MM.1S (cell line): ENCODE measurements around the gene SOBP.

Source experiments
- DNase-seq: peaks from one replicate; pipeline ENCODE4 v3.0.0-alpha.2; 2015
- H2AFZ ChIP-seq: fragments of 300-600 bp; sonication (generic); 2 replicates; pipeline ENCODE4 v1.6.0; 2016; ENCODE audit warnings: antibody characterized with exemption, low read length
- H3F3A ChIP-seq: fragments of 300-600 bp; sonication (generic); 2 replicates; pipeline ENCODE4 v1.6.1; 2016; ENCODE audit warnings: mild to moderate bottlenecking, antibody characterized with exemption, low read length, moderate library complexity, mixed read lengths; ENCODE audit not compliant: insufficient read depth
- H3K27ac ChIP-seq: fragments of 300-600 bp; sonication (generic); 2 replicates; pipeline ENCODE4 v1.5.1; 2016; ENCODE audit warnings: mild to moderate bottlenecking, low read length
- H3K27me3 ChIP-seq: fragments of 300-600 bp; sonication (generic); replicated peaks from 2 replicates; pipeline ENCODE4 v1.6.0; 2016; ENCODE audit warnings: low read length; ENCODE audit not compliant: insufficient read depth
- H3K36me3 ChIP-seq: fragments of 300-600 bp; sonication (generic); replicated peaks from 2 replicates; pipeline ENCODE4 v1.6.1; 2016; ENCODE audit warnings: mild to moderate bottlenecking, low read length, mixed read lengths; ENCODE audit not compliant: insufficient read depth
- H3K4me1 ChIP-seq: fragments of 300-600 bp; sonication (generic); 2 replicates; pipeline ENCODE4 v1.6.1; 2016; ENCODE audit warnings: low read length, mixed read lengths
- H3K4me2 ChIP-seq: fragments of 300-600 bp; sonication (generic); 2 replicates; pipeline ENCODE4 v1.6.0; 2016; ENCODE audit warnings: low read depth, low read length
- H3K4me3 ChIP-seq: fragments of 300-600 bp; sonication (generic); 2 replicates; pipeline ENCODE4 v1.5.1; 2016; ENCODE audit warnings: low read length, mixed read lengths
- H3K79me2 ChIP-seq: fragments of 300-600 bp; sonication (generic); 2 replicates; pipeline ENCODE4 v1.6.1; 2016; ENCODE audit warnings: mixed run types, low read length, mixed read lengths
- H3K9ac ChIP-seq: fragments of 300-600 bp; sonication (generic); 2 replicates; pipeline ENCODE4 v1.6.1; 2016; ENCODE audit warnings: low read length, mixed read lengths
- H3K9me2 ChIP-seq: fragments of 300-600 bp; sonication (generic); replicated peaks from 2 replicates; pipeline ENCODE4 v1.6.1; 2016; ENCODE audit warnings: mild to moderate bottlenecking, low read length, mixed read lengths; ENCODE audit not compliant: insufficient read depth
- H3K9me3 ChIP-seq: fragments of 300-600 bp; sonication (generic); replicated peaks from 2 replicates; pipeline ENCODE4 v1.6.1; 2016; ENCODE audit warnings: mild to moderate bottlenecking, low read length, mixed read lengths; ENCODE audit not compliant: insufficient read depth
- H4K20me1 ChIP-seq: fragments of 300-600 bp; sonication (generic); 2 replicates; pipeline ENCODE4 v1.6.1; 2016; ENCODE audit warnings: mild to moderate bottlenecking, low read length, moderate library complexity, mixed read lengths; ENCODE audit not compliant: insufficient read depth
- EZH2 ChIP-seq: fragments of 300-600 bp; sonication (generic); optimal IDR thresholded peaks from 2 replicates; pipeline ENCODE3; 2017; ENCODE audit warnings: low read depth, mild to moderate bottlenecking, antibody characterized with exemption, low read length, mixed read lengths
- EZH2phosphoT487 ChIP-seq: fragments of 300-600 bp; sonication (generic); IDR thresholded peaks from 2 replicates; pipeline ENCODE4 v1.6.1; 2018; ENCODE audit warnings: antibody characterized with exemption, low read length
- TF ChIP-seq, protein P1 (sequence below): fragments of 300-600 bp; sonication (generic); IDR thresholded peaks from 2 replicates; pipeline ENCODE4 v1.5.1; 2016; ENCODE audit warnings: antibody characterized with exemption, low read length, mixed read lengths

SOBP gene

DNA sequence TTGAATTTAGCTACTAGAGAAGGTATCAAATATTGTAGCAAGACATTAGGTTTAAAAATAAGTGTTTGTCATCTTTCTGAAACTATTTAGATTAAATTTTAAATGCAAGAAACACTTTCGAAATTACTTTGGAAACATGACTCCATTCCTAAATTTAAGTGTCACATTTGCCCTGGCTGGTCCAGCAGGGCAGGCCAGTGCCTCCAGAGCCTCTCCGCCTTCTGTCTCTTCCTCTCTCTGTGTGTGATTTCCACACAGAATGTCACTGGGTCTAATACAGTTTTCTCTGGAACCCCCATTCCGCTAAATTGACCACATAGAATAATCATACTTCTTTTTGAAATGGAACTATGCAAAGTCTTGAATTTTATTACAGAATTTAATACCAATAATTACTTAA, 111.5 kb downstream of the SOBP start:
- Histone ChIP-seq H3F3A (no peaks in the 10 kb centered on the region), H2AFZ (no peak overlapping the region), H3K4me3 (no peak overlapping the region), H3K27ac (no peak overlapping the region), H3K4me2 (no peak overlapping the region), H3K9me2 (no peaks in the 10 kb centered on the region), H3K4me1 (no peaks in the 10 kb centered on the region), H3K79me2 (no peaks in the 10 kb centered on the region), H3K27me3 (no peaks in the 10 kb centered on the region), H3K36me3 (no peaks in the 10 kb centered on the region), H4K20me1 (no peaks in the 10 kb centered on the region), H3K9ac (no peak overlapping the region), H3K9me3 (no peaks in the 10 kb centered on the region)
- no peak for DNase-seq
- no peak for TF ChIP-seq EZH2
- TF ChIP-seq, protein P1, sequence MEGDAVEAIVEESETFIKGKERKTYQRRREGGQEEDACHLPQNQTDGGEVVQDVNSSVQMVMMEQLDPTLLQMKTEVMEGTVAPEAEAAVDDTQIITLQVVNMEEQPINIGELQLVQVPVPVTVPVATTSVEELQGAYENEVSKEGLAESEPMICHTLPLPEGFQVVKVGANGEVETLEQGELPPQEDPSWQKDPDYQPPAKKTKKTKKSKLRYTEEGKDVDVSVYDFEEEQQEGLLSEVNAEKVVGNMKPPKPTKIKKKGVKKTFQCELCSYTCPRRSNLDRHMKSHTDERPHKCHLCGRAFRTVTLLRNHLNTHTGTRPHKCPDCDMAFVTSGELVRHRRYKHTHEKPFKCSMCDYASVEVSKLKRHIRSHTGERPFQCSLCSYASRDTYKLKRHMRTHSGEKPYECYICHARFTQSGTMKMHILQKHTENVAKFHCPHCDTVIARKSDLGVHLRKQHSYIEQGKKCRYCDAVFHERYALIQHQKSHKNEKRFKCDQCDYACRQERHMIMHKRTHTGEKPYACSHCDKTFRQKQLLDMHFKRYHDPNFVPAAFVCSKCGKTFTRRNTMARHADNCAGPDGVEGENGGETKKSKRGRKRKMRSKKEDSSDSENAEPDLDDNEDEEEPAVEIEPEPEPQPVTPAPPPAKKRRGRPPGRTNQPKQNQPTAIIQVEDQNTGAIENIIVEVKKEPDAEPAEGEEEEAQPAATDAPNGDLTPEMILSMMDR = no peak
- no peak for TF ChIP-seq EZH2phosphoT487

DNA sequence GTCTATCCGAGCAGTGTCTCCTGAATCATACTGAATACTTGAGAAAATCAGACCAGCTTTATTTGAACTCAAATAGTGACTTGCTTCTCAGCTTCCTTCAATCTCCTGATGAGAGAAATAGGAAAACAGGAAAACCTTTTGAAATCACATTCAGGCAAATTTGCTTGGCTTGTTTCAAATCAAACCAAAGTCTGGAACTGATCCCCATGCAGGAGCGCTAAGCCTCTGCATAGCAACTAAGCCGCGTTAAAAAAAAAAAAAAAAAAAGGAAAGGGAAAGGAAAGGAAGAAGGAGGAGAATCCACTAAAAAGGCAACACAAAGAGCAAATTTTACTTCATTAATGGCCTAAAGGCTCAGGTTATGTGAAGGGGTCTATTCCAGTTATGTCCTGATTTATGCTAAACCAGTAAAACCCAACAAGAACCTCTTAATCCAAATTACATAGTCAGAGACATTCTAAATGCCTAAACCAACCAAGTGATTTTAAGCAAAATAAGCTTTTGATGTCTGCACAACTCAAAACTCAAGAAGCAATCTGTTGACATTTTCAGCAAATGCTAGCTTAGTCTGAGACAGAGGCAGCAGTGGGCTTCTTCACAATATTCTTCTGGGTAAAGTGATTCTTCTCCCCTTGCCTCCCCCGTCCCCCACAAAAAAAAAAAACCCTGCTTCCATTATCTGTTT, 112.5 kb downstream of the SOBP start:
- Histone ChIP-seq H3K9me2 (no peaks in the 10 kb centered on the region), H3K4me2 (no peak overlapping the region), H3K4me1 (no peaks in the 10 kb centered on the region), H3K27ac (no peak overlapping the region), H3F3A (no peaks in the 10 kb centered on the region), H3K79me2 (no peaks in the 10 kb centered on the region), H3K9ac (no peak overlapping the region), H4K20me1 (no peaks in the 10 kb centered on the region), H3K4me3 (no peak overlapping the region), H3K36me3 (no peaks in the 10 kb centered on the region), H2AFZ (no peak overlapping the region), H3K9me3 (no peaks in the 10 kb centered on the region), H3K27me3 (no peaks in the 10 kb centered on the region)
- TF ChIP-seq EZH2phosphoT487 (no peak), EZH2 (no peak)
- TF ChIP-seq, protein P1 = no peak
- DNase-seq = no peak

DNA sequence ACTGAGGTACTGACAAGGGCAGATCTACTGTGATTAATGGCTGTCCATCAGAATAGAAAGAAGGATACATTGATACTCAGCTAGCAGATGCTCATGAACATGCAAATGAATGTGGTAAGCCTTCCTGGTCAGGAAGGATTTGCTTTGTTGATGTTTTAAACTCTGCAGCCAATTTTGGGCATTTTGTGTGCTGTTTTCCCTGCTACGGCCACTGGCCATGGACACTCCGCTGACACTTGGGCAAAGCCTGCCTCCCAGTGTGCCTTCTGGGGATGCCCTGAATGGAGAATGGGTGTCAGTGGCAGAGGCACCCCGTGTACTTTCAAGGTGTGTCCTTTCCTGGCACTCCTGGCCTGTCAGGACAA, 113.1 kb downstream of the SOBP start:
- no peak for DNase-seq
- Histone ChIP-seq H3K4me3 (no peak overlapping the region), H3K9me2 (no peaks in the 10 kb centered on the region), H3K27me3 (no peaks in the 10 kb centered on the region), H3K9ac (no peak overlapping the region), H4K20me1 (no peaks in the 10 kb centered on the region), H3K4me1 (no peaks in the 10 kb centered on the region), H2AFZ (no peak overlapping the region), H3F3A (no peaks in the 10 kb centered on the region), H3K27ac (no peak overlapping the region), H3K4me2 (no peak overlapping the region), H3K36me3 (no peaks in the 10 kb centered on the region), H3K9me3 (no peaks in the 10 kb centered on the region), H3K79me2 (no peaks in the 10 kb centered on the region)
- TF ChIP-seq EZH2phosphoT487 (no peak), EZH2 (no peak)
- TF ChIP-seq, protein P1 = no peak
